ENCODE measurements around the gene ZNF423. TPM values are rescaled to one million over a fixed set of nuclear protein-coding genes. Genes with fewer than 3 reads are reported as not detected.
"Not testable (repeated sequence)": the region's sequence is repeated elsewhere in the genome, so short reads cannot be mapped to it uniquely, and the experiment has no call there.

ZNF423 gene
- total RNA-seq, 2 experiments from 2014 or later, result not detected

DNA sequence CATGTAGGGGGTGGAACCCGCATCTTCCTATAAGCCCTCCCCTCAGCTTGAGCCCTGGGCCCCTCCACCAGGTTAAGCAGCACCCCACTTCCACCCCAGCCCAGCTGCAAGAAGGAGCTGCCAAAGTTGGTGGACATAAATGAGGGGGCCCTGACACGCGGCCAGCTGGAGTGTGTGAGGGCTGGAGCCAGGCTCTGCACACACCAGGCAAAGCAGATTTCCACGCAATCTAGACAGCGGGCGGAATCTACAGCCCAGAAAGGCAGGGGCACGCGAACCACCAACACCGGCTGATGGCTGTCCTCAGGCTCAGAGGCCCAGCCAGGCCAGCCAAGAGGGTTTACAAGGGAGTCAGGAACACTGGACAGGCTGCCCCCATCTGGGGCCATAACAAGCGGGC, 171.2 kb downstream of the ZNF423 start:
- no peak overlapping the region for H3K27ac Mint-ChIP-seq
- ChIA-PET POLR2A (no interaction called here), CTCF (no interaction called here)
- TF ChIP-seq CTCF (IDR thresholded peaks at IDR 0.05), result no peak
- intact Hi-C loops (cut with micrococcal nuclease), result no loop called here
- no peaks in the 10 kb centered on the region for H3K36me3 Mint-ChIP-seq (ENCODE audit: low read depth)
- ATAC-seq (no peak), DNase-seq (no peak)
- no peak overlapping the region for H3K4me3 Mint-ChIP-seq
- peaks cover 6% of the 10 kb centered on the region for H3K27me3 Mint-ChIP-seq
- no peaks in the 10 kb centered on the region for H3K9me3 Mint-ChIP-seq
- H3K4me1 Mint-ChIP-seq (ENCODE audit: low read depth), result no peaks in the 10 kb centered on the region

- no peak overlapping the region for H3K27ac Mint-ChIP-seq
- H3K4me3 Mint-ChIP-seq, result no peak overlapping the region
- H3K9me3 Mint-ChIP-seq, result no peaks in the 10 kb centered on the region
- DNase-seq, result no peak
- TF ChIP-seq CTCF (IDR thresholded peaks at IDR 0.05), result no peak
- intact Hi-C loops (cut with micrococcal nuclease), result no loop called here
- ChIA-PET POLR2A (no interaction called here), CTCF (no interaction called here)
- H3K4me1 Mint-ChIP-seq (ENCODE audit: low read depth), result no peaks in the 10 kb centered on the region
- H3K36me3 Mint-ChIP-seq (ENCODE audit: low read depth), result no peaks in the 10 kb centered on the region
- ATAC-seq, result no peak
- H3K27me3 Mint-ChIP-seq, result peaks cover 3% of the 10 kb centered on the region
Observed at GRCh38 chr16:49682577-49683165, 173.2 kb downstream of the ZNF423 start.

- no peak for DNase-seq
- no peak for ATAC-seq
- ChIA-PET POLR2A (no interaction called here), CTCF (no interaction called here)
- no peaks in the 10 kb centered on the region for H3K9me3 Mint-ChIP-seq
- no peak for TF ChIP-seq CTCF (IDR thresholded peaks at IDR 0.05)
- no peak overlapping the region for H3K4me3 Mint-ChIP-seq
- no peak overlapping the region for H3K27ac Mint-ChIP-seq
- H3K36me3 Mint-ChIP-seq (ENCODE audit: low read depth), result no peaks in the 10 kb centered on the region
- no peaks in the 10 kb centered on the region for H3K27me3 Mint-ChIP-seq
- intact Hi-C loops (cut with micrococcal nuclease), result no loop called here
- H3K4me1 Mint-ChIP-seq (ENCODE audit: low read depth), result no peaks in the 10 kb centered on the region
Observed at GRCh38 chr16:49681217-49681883, 174.6 kb downstream of the ZNF423 start.

- Mint-ChIP-seq H3K4me1 (ENCODE audit: low read depth) (no peaks in the 10 kb centered on the region), H3K27ac (no peak overlapping the region), H3K36me3 (ENCODE audit: low read depth) (no peaks in the 10 kb centered on the region), H3K27me3 (no peaks in the 10 kb centered on the region), H3K9me3 (no peaks in the 10 kb centered on the region), H3K4me3 (no peak overlapping the region)
- ChIA-PET CTCF (no interaction called here), POLR2A (no interaction called here)
- DNase-seq (no peak), ATAC-seq (no peak)
- no peak for TF ChIP-seq CTCF (IDR thresholded peaks at IDR 0.05)
- intact Hi-C loops (cut with micrococcal nuclease), result no loop called here
Observed at GRCh38 chr16:49679095-49679494, 176.8 kb downstream of the ZNF423 start.

DNA sequence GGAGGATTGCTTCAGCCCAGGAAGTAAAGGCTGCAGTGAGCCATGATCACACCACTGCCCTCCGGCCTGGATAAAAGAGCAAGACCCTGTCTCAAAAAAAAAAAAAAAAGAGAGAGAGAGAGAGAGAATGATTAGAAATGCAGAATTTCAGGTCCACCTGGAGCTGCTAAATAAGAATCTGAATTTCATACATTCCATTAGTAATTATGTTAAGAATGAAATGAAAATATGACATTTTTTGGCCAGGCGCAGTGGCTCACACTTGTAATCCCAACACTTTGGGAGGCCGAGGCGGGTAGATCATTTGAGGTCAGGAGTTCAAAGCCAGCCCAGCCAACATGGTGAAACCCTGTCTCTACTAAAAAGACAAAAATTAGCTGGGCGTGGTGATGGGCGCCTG, 178.3 kb downstream of the ZNF423 start:
- H3K27me3 Mint-ChIP-seq; intact Hi-C loops (cut with micrococcal nuclease); H3K36me3 Mint-ChIP-seq (ENCODE audit: low read depth); POLR2A ChIA-PET; H3K4me1 Mint-ChIP-seq (ENCODE audit: low read depth); DNase-seq; CTCF ChIA-PET; H3K4me3 Mint-ChIP-seq; H3K27ac Mint-ChIP-seq; ATAC-seq; H3K9me3 Mint-ChIP-seq: not testable (repeated sequence)

Data from activated CD8-positive, alpha-beta T cell treated with anti-CD3 and anti-CD28 coated beads for 36 hours (primary cell).